Lower leg skin (tissue), 3 donors: ENCODE data around the gene TLL2.

Experiments used
- CTCF ChIP-seq, 3 donors: fragments of 450-650 bp; IDR thresholded peaks; one replicate each; pipeline ENCODE4 v1.5.1; 2016; ENCODE audit warnings: antibody characterized with exemption in 3 of 3, mild to moderate bottlenecking in 3 of 3, moderate library complexity in 2 of 3
- POLR2A ChIP-seq, 2 donors: fragments of 450-650 bp; IDR thresholded peaks; one replicate each; pipeline ENCODE4 v1.6.1; 2016 to 2017; ENCODE audit warnings: antibody characterized with exemption in 2 of 2, mild to moderate bottlenecking in 1 of 2, moderate library complexity in 1 of 2

GRCh38 chr10:96446966-96447596, 66.6 kb downstream of the TLL2 start:
- TF ChIP-seq POLR2A (IDR thresholded peaks at IDR 0.05) (no peak), CTCF (IDR thresholded peaks at IDR 0.05) (no peak)
